Caco-2 (cell line): ENCODE results near the gene PROK2. TPM values are rescaled to one million over a fixed set of nuclear protein-coding genes. Genes with fewer than 3 reads are reported as not detected.

ENCODE experiments used
- Bru-seq: library from RNA; stranded (reverse); fragments of 400-500 nt; gene quantifications from one replicate; lab custom pipeline; 2021; lab: Mats Ljungman, UMichigan
- BruChase-seq, 2 experiments: library from RNA; stranded (reverse); fragments of 400-500 nt; gene quantifications; one replicate each; lab custom pipeline; 2021; lab: Mats Ljungman, UMichigan
- BruUV-seq: library from RNA; stranded (reverse); fragments of 400-500 nt; replicated peaks from 2 replicates; lab custom pipeline; 2021; lab: Mats Ljungman, UMichigan
- CTCF ChIA-PET: fragments of 300-600 bp; sonication (Branson Sonifier 250); formaldehyde crosslinking; loops from one replicate; lab custom pipeline; 2022; ENCODE audit warnings: antibody characterized with exemption; lab: Charles Lee
- POLR2A ChIA-PET: fragments of 300-600 bp; sonication (Branson Sonifier 250); formaldehyde crosslinking; loops from one replicate; lab custom pipeline; 2022; ENCODE audit warnings: antibody characterized with exemption; lab: Charles Lee
- DNase-seq, 2 experiments: peaks; one replicate each; pipeline versions ENCODE4 v3.0.0 to v3.0.0-alpha.2; 2020 to 2022
- H3K27me3 ChIP-seq: replicated peaks from 2 replicates; pipeline ENCODE4 v1.6.0; 2011; ENCODE audit warnings: low read length; ENCODE audit not compliant: control insufficient read depth, insufficient read depth
- H3K36me3 ChIP-seq: 2 replicates; pipeline ENCODE4 v1.5.1; 2011; ENCODE audit warnings: low read length; ENCODE audit not compliant: control insufficient read depth, insufficient read depth
- H3K4me1 ChIP-seq: fragments of 250-450 bp; sonication (Bioruptor Pico); 2 replicates; pipeline ENCODE4 v1.5.1; 2020; ENCODE audit warnings: mild to moderate bottlenecking
- H3K4me3 ChIP-seq: 2 replicates; pipeline ENCODE4 v1.5.1; 2011; ENCODE audit warnings: low read depth, mild to moderate bottlenecking, control low read depth, low read length
- H3K9me3 ChIP-seq: fragments of 250-450 bp; sonication (Bioruptor Pico); 2 replicates; pipeline ENCODE4 v1.5.1; 2020; ENCODE audit warnings: mild to moderate bottlenecking, moderate library complexity
- H3K27ac Mint-ChIP-seq: one replicate; pipeline ENCODE4 v1.8.0; 2022; ENCODE audit warnings: mixed read lengths; ENCODE audit not compliant: unreplicated experiment
- H3K27me3 Mint-ChIP-seq: one replicate; pipeline ENCODE4 v1.8.0; 2022; ENCODE audit warnings: mixed read lengths; ENCODE audit not compliant: insufficient read depth, unreplicated experiment
- H3K36me3 Mint-ChIP-seq: one replicate; pipeline ENCODE4 v1.8.0; 2022; ENCODE audit warnings: mild to moderate bottlenecking, mixed read lengths; ENCODE audit not compliant: insufficient read depth, unreplicated experiment
- H3K4me1 Mint-ChIP-seq: one replicate; pipeline ENCODE4 v1.8.0; 2022; ENCODE audit warnings: low read depth, mixed read lengths; ENCODE audit not compliant: unreplicated experiment
- H3K4me3 Mint-ChIP-seq: one replicate; pipeline ENCODE4 v1.8.0; 2022; ENCODE audit warnings: mild to moderate bottlenecking, moderate library complexity, mixed read lengths; ENCODE audit not compliant: unreplicated experiment
- H3K9me3 Mint-ChIP-seq: one replicate; pipeline ENCODE4 v1.8.0; 2022; ENCODE audit warnings: mixed read lengths; ENCODE audit not compliant: unreplicated experiment
- CTCF ChIP-seq, 2 experiments: fragments of 200-600 bp in 1 of 2; IDR thresholded peaks; 1 replicate in 1 of 2; 2 replicates in 1 of 2; pipeline versions ENCODE4 v1.5.1 to v1.8.0; 2011 to 2022; ENCODE audit warnings: antibody characterized with exemption in 1 of 2, control low read depth in 1 of 2, inconsistent platforms in 1 of 2, low read depth in 1 of 2, low read length in 1 of 2, mild to moderate bottlenecking in 1 of 2, moderate library complexity in 1 of 2; ENCODE audit not compliant: insufficient read depth in 1 of 2, severe bottlenecking in 1 of 2, unreplicated experiment in 1 of 2
- intact Hi-C: fragments of 100-400 bp; cut with micrococcal nuclease; formaldehyde crosslinking; loops from one replicate; pipeline ENCODE4 v1.10.0; 2022; ENCODE audit not compliant: unreplicated experiment
- long read RNA-seq: library from polyadenylated mRNA; stranded (forward); transcript quantifications from one replicate; pipeline ENCODE4 v2.0.0, GENCODE V29; 2022
- total RNA-seq: library from RNA; stranded (reverse); gene quantifications from 2 replicates; pipeline ENCODE4 v1.2.3, GENCODE V29; 2022

PROK2 gene
- total RNA-seq = not detected in 2 replicates
- Bru-seq, nascent RNA = percentile 6 among the genes with signal in this experiment
- BruChase-seq, experiment 1, labeled RNA remaining after a 2-hour chase = not detected
- BruChase-seq, experiment 2, labeled RNA remaining after a 6-hour chase = not detected
- long read RNA-seq = 0 reads

- Mint-ChIP-seq H3K27me3 (peaks cover 26% of the 10 kb centered on the region), H3K36me3 (no peaks in the 10 kb centered on the region), H3K4me3 (peak within 1 kb of the TSS; percentile 47), H3K9me3 (no peaks in the 10 kb centered on the region), H3K27ac (no peak within 1 kb of the TSS), H3K4me1 (no peaks in the 10 kb centered on the region)
- Histone ChIP-seq H3K36me3 (no peaks in the 10 kb centered on the region), H3K27me3 (peaks cover 5% of the 10 kb centered on the region), H3K4me1 (no peaks in the 10 kb centered on the region; the same call in 1 of the 2 replicates), H3K4me3 (no peak within 1 kb of the TSS), H3K9me3 (no peaks in the 10 kb centered on the region)
- BruUV-seq = no TSS peak
- DNase-seq = no peak
- TF ChIP-seq CTCF (IDR thresholded peaks at IDR 0.05; ENCODE audit: insufficient read depth in 1 of 2, low read depth in 1 of 2, low read length in 1 of 2, severe bottlenecking in 1 of 2, unreplicated experiment in 1 of 2) = no peak
- intact Hi-C loops = no loop called here
- ChIA-PET CTCF (no interaction called here), POLR2A (no interaction called here)
Measured at GRCh38 chr3:71784914-71785531, at the start of gene PROK2. PROK2 (minus strand) TSS chr3:71785148; CDS start chr3:71785052, 96 bp downstream.

- no peak overlapping the region for H3K4me3 ChIP-seq
- CTCF ChIA-PET = no interaction called here
Measured at GRCh38 chr3:71831599-71831998, 46.7 kb upstream of the PROK2 start.

More at GRCh38 chr3:71831599-71831998, 46.7 kb upstream of the PROK2 start:
- DNase-seq = no peak
- no peak for TF ChIP-seq CTCF (IDR thresholded peaks at IDR 0.05; ENCODE audit: insufficient read depth in 1 of 2, low read depth in 1 of 2, low read length in 1 of 2, severe bottlenecking in 1 of 2, unreplicated experiment in 1 of 2)
- no TSS peak for BruUV-seq
- H3K36me3 Mint-ChIP-seq = no peaks in the 10 kb centered on the region
- peaks cover 8% of the 10 kb centered on the region for H3K27me3 Mint-ChIP-seq
- Histone ChIP-seq H3K4me1 (no peaks in the 10 kb centered on the region), H3K9me3 (no peaks in the 10 kb centered on the region), H3K36me3 (no peaks in the 10 kb centered on the region), H3K27me3 (peaks cover 1% of the 10 kb centered on the region; the same call in 1 of the 2 replicates)
- POLR2A ChIA-PET = no interaction called here
- intact Hi-C loops = no loop called here
- H3K9me3 Mint-ChIP-seq = no peaks in the 10 kb centered on the region
- no peak overlapping the region for H3K4me3 Mint-ChIP-seq
- H3K4me1 Mint-ChIP-seq = no peaks in the 10 kb centered on the region
- no peak overlapping the region for H3K27ac Mint-ChIP-seq
